Uterus (tissue), 2 donors: ENCODE data around the gene CARD14.

Source experiments
- CTCF ChIP-seq, 4 experiments: fragments of 200-600 bp in 2 of 4; fragments of 450-650 bp in 2 of 4; sonication (generic) in 2 of 4; IDR thresholded peaks; one replicate each; pipeline ENCODE4 v1.5.1; 2016 to 2019; ENCODE audit warnings: antibody characterized with exemption in 4 of 4, mild to moderate bottlenecking in 2 of 4, moderate library complexity in 1 of 4
- POLR2A ChIP-seq, 2 donors: fragments of 450-650 bp; IDR thresholded peaks; one replicate each; pipeline ENCODE4 v1.6.1; 2016; ENCODE audit warnings: antibody characterized with exemption in 2 of 2, mild to moderate bottlenecking in 1 of 2, moderate library complexity in 1 of 2

DNA sequence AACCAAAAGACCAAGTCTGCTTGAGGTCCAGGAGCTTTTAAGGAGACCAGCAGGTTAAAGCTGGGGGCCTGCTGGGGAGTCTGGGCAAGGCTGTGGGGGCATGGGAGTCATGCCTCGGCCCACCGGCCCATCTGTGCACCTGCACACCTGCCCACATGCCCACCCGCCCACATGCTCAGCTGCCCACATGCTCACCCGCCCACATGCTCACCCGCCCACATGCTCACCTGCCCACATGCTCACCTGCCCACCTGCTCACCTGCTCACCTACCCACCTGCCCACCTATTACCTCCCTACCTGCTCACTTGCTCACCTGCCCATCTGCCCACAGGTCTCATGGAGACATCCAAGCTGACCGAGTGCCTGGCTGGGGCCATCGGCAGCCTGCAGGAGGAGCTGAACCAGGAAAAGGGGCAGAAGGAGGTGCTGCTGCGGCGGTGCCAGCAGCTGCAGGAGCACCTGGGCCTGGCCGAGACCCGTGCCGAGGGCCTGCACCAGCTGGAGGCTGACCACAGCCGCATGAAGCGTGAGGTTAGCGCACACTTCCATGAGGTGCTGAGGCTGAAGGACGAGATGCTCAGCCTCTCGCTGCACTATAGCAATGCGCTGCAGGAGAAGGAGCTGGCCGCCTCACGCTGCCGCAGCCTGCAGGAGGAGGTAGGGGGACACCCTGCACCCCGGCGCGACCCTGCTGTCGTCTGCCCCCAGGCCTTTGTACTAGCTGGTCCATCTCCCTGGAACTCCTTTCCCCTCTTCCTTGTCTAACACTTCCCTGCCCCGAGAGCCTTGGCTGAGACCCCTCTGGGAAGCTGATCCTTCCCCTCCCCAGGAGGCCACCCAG lies 14.0 kb downstream of the CARD14 start:
- no peak for TF ChIP-seq CTCF (IDR thresholded peaks at IDR 0.05)
- TF ChIP-seq POLR2A (IDR thresholded peaks at IDR 0.05), result no peak
